DMS153 treated with DMSO at 0.1 percent for 48 hours (cell line): ENCODE measurements around the gene MAMDC4.
"Not testable (repeated sequence)": the region's sequence is repeated elsewhere in the genome, so short reads cannot be mapped to it uniquely, and the experiment has no call there.

Source experiments
- DNase-seq: peaks from one replicate; lab custom pipeline; 2025; ENCODE audit not compliant: unreplicated experiment; lab: John Stamatoyannopoulos, UW

MAMDC4 gene

DNA sequence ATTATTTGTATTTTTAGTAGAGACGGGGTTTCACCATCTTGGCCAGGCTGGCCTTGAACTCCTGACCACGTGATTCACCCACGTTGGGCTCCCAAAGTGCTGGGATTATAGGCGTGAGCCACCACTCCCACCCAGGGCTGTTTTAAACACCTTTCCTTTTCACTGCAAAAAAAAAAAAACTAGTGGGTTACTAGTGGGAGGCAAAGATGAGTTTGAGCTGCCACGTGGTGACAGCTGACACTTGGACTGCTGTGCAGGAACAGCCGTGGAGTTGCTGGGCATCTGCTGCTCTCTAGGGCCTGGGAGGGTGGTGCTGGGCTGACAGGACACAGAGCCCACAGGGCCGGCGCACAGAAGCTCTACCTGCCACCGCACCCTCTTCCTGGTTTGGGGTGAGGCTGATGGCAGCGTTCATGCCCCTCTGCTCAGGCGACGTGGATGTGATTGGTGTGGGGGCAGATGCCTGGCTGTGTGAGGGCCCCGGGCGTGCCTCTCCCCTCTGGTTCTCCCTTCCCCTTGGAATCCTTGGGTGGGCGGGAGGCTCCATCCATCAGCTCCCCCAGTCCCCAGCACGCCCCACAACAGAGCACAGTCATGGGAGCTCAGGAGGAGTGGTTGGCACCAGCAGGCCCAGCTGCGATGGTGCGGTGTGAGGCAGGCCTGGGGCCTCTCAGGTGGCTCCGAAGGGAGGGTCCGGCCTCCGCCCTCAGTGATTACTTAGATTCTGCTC is 27.5 kb upstream of the MAMDC4 start:
- DNase-seq = no peak

GRCh38 chr9:136825295-136826187 is 26.6 kb upstream of the MAMDC4 start:
- DNase-seq = no peak

DNA sequence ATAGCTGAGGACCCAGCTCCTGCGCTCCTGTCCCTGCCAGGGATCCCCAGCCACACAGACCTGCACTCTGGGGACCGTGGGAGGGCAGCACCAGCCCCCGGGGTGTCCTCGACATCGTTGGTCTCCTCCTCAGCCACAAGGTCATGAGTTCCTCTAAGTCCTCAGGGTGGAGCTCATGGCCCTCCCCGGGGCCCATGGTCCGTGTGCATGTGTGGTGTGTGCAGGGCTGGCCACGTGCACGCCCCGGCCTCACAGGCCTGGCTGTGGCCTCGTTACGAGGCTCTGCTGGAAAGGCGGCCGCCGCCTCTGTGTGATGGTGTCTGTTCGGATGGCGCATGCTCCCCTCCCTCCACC is 26.0 kb upstream of the MAMDC4 start:
- no peak for DNase-seq

- DNase-seq = no peak
These were observed 25.2 kb upstream of the MAMDC4 start for GRCh38 chr9:136826703-136827582.

- no peak for DNase-seq
These were observed 24.2 kb upstream of the MAMDC4 start for GRCh38 chr9:136827794-136828473.

DNA sequence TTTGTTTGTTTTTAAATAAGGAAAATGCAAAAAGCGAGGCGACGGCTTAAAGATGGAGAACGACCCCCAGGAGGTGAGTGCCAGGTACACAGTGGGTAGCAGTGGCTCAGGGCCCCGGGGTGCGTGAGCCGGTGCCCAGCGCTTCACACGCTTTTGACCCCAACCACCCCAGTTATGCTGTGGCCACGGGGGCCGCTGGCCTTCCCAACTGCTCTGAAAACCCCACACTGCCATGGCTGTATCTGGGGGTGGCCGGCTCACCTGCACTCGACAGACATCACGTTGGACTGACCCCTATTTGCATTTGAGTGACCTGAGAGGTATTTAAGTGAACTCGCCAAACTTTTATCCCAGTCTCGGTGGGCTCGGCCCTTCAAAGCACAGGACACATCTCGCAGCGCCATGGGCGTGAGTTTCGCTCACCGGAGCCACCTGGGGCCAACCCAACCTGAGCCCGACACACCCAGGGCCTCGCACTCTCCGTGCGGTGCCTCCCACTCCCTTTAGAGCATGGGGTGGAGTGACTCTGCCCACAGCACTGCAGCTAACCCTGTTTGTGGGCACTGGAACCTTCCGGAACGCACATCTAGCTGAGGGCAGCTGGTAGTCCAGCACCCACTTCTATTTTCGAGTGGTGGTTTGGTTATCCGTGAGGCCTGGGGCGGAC is 23.5 kb upstream of the MAMDC4 start:
- DNase-seq = no peak

DNA sequence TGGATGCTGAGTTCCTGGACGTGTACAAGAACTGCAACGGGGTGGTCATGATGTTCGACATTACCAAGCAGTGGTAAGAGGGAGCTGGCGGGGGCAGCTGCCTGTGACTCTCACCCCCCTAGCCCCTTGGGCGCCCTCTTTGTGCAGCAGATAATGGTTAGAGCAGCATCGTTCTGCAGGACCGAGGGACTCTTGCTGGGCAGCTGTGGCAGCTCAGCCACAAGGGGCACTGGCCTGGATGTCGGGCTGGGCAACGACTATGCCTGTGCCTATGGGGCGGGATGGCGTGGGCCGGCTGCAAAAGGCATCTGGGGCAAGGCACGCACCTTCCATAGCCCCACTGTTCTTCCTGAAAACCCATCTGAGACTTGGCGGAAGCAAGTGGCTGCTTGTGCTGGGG is 22.7 kb upstream of the MAMDC4 start:
- no peak for DNase-seq

DNA sequence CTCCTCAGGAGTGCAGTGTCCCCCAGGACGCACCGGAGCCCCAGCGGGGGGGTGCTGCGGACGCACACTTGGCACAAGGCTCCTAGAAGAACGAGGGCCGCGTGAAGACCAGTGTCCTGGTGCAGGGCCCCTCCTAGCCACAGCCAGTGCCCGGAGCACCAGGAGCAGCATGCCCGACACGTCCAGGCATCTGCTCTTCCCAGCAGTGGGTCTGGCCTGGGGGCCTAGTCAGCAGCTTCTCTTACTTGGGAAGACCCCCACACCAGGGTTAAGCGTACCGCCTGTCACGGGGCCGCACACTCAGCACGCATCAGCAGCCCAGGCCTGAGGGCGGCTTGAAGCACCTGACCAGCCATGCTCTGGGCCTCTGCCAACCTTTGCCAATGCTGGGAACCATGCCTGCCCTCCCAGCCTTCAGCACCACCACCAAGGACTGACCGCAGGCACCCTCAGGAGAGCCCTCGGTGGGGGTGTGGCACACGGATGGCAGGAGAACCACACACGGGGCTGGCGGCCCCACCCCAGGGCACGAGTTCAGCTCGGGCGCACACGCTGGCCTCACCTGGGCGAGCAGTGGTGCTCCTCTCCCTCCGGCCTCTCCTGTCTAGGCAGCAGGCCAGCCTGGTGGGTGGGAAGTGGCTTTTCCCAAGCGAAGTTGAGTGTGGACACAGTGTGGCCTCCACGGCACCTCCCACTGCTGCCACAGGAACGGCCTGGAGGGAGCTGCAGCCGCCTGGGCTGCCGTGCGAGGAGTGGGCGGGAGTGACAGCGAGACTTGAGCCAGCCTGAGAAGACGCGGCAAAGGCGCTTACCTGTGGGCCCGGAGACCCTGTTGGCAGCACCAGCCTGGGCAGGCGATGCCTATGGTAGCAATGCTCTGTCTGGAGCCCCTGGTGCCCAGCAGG is 21.9 kb upstream of the MAMDC4 start:
- DNase-seq = no peak

GRCh38 chr9:136831002-136831719 is 21.0 kb upstream of the MAMDC4 start:
- no peak for DNase-seq

- no peak for DNase-seq
These were observed 20.4 kb upstream of the MAMDC4 start for GRCh38 chr9:136831720-136832104.

- DNase-seq = no peak
These were observed 19.6 kb upstream of the MAMDC4 start for GRCh38 chr9:136832581-136832980.

GRCh38 chr9:136833381-136834048 is 18.6 kb upstream of the MAMDC4 start:
- DNase-seq = not testable (repeated sequence)

DNA sequence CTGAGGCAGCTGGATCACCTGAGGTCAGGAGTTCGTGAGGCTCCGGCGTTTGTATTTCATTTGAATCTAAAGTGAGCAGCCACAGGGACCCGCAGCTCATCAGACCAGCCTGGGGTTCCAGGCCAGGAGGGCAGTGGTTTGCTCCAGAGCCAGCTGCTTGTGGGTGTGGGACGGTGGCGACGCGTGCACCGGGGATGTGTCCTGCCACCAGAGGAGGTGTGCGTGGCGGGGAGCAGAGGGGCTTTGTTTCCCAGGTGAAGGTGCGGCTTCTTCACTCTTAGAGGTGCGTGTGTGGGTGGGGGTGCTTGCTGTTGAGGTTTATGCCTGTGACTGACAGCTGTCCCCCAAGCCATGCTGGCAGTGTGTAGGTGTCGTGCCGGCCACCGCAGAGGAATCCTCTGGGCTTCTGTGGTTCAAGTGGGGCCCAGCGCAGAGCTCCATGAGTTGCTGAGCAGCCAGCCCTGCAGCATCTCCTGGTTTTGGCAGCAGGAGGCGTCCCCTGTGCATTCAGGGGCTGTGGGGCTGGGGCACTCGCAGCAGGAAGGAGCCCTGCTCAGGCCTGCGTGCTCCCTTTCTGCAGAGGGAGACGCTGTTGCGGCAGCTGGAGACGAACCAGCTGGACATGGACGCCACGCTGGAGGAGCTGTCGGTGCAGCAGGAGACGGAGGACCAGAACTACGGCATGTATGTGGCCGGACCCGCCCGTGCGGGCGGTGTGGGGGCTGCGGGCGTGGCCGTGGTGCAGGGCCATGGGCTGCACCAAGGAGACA is 16.8 kb upstream of the MAMDC4 start:
- DNase-seq = no peak

DNA sequence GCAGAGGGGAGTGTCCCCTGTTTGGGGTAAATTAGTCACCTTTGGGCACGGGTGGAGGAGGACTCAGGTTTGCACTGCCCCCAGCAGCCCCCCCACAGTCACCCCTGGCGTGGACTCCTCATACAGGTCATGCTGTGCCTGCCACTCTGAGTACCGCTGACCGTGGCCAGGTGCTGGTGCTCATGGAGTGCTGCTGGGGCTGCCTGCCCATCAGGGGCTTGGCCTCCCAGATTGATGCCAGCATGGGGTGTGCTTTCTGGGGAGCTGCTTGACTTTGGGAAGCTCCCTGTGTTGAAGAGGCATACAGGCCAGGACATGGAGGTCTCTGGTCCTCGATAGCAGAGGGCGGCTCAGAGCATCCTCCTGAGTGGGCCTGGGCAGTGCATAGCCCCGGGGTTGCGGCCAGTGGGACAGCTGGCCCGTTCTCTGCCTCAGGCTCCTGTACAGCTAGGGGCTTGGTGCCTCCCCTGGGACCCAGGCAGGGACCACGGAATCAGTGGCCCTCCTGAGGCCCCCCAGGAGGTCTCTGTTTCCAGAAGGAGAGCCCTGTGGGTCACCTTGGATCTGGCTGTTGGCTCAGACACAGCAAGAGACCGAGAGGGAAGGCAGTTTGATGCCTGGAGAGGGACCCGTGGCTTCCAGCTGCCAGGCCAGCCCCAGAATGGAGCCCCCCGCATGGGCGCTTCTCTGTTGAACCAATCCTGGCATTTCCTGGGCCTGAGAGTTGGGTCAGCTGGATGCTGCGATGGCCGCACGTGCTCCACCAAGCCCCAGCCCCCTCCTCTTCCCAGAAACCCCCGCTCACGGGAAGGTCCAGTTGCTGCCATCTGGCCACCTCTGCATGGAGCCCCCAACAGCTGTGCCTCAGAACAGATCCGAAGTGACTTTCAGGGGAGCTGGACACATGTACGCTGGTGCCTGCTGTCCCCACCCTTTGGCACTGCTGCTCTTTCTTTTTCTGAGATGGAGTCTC is 15.9 kb upstream of the MAMDC4 start:
- DNase-seq = no peak

- no peak for DNase-seq
These were observed 14.8 kb upstream of the MAMDC4 start for GRCh38 chr9:136837146-136837855.

DNA sequence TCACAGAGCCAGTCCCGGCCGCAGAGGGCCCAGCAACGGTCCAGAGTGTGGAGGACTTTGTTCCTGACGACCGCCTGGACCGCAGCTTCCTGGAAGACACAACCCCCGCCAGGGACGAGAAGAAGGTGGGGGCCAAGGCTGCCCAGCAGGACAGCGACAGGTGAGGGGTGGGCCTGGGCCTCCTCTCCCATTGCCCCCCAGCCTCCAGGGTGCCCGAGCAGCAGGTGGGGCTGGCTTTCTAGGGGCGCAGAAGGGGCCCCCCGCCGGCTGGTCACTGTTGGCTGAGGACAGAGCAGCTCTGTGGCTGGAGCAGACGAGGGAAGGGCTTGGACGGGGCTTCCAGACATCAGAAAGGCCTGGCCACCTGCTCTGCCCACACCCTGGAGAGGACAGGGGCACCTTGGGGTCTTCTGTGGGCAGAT is 14.3 kb upstream of the MAMDC4 start:
- not testable (repeated sequence) for DNase-seq
